Suprapubic skin (tissue), 4 donors: ENCODE data around the gene HNRNPM. TPM values are rescaled to one million over a fixed set of nuclear protein-coding genes. Genes with fewer than 3 reads are reported as not detected.

Experiments used
- DNase-seq, 2 donors: peaks; one replicate each; pipeline ENCODE4 v3.0.0-alpha.2; 2019; ENCODE audit warnings: low spot score in 2 of 2
- H3K27ac ChIP-seq: fragments of 200-600 bp; sonication (generic); one replicate; pipeline ENCODE4 v1.5.1; 2019
- H3K27me3 ChIP-seq: fragments of 200-600 bp; sonication (generic); one replicate; pipeline ENCODE4 v1.5.1; 2019
- H3K36me3 ChIP-seq: fragments of 200-600 bp; sonication (generic); one replicate; pipeline ENCODE4 v1.5.1; 2019
- H3K4me1 ChIP-seq: fragments of 200-600 bp; sonication (generic); one replicate; pipeline ENCODE4 v1.5.1; 2019
- H3K4me3 ChIP-seq: fragments of 200-600 bp; sonication (generic); one replicate; pipeline ENCODE4 v1.5.1; 2019; ENCODE audit warnings: mild to moderate bottlenecking
- H3K9me3 ChIP-seq: fragments of 200-600 bp; sonication (generic); one replicate; pipeline ENCODE4 v1.5.1; 2019
- CTCF ChIP-seq, 2 donors: fragments of 200-600 bp in 1 of 2; fragments of 450-650 bp in 1 of 2; sonication (generic) in 1 of 2; IDR thresholded peaks; one replicate each; pipeline ENCODE4 v1.5.1; 2016 to 2019; ENCODE audit warnings: antibody characterized with exemption in 2 of 2, mild to moderate bottlenecking in 1 of 2, moderate library complexity in 1 of 2
- EP300 ChIP-seq: sonication (generic); formaldehyde crosslinking; IDR thresholded peaks from one replicate; pipeline ENCODE4 v1.6.1; 2017; ENCODE audit warnings: antibody characterized with exemption
- POLR2A ChIP-seq, 2 donors: fragments of 450-650 bp; IDR thresholded peaks; one replicate each; pipeline ENCODE4 v1.6.1; 2017; ENCODE audit warnings: antibody characterized with exemption in 2 of 2, mild to moderate bottlenecking in 2 of 2, moderate library complexity in 2 of 2
- POLR2AphosphoS5 ChIP-seq, 3 donors: sonication (generic); formaldehyde crosslinking; IDR thresholded peaks; one replicate each; pipeline ENCODE4 v1.6.1; 2017; ENCODE audit warnings: antibody characterized with exemption in 3 of 3
- WGBS: methylation state at CpG from one replicate; pipeline ENCODE4 v1.1.5; 2018; 5-methylcytosine and 5-hydroxymethylcytosine counted together
- total RNA-seq, 4 donors: library from RNA; depleted of rRNA; stranded (reverse); fragments of >200 nt; gene quantifications; one replicate each; pipeline ENCODE4 v1.1.0, GENCODE V29; 2016

HNRNPM gene
- total RNA-seq, 4 donors from 2014 or later, result 85.5 to 128 (median 121) TPM

- 47% methylated on average over 6 of the region's 6 CpGs for WGBS
These were observed 60.1 kb downstream of the HNRNPM start for GRCh38 chr19:8504919-8505318.

GRCh38 chr19:8505680-8506401 is 61.1 kb downstream of the HNRNPM start:
- no peaks in the 10 kb centered on the region for H3K9me3 ChIP-seq
- H3K27ac ChIP-seq, result no peak overlapping the region
- H3K4me1 ChIP-seq, result peaks cover 23% of the 10 kb centered on the region
- peak; percentile 31 to 78 for TF ChIP-seq CTCF (IDR thresholded peaks at IDR 0.05)
- TF ChIP-seq POLR2AphosphoS5 (IDR thresholded peaks at IDR 0.05), result no peak
- H3K36me3 ChIP-seq, result peaks cover 8% of the 10 kb centered on the region
- under 1% methylated on average over 17 of the region's 56 CpGs for WGBS
- peak overlapping the region; percentile 60 for H3K4me3 ChIP-seq
- no peaks in the 10 kb centered on the region for H3K27me3 ChIP-seq
- DNase-seq, result peak in 1 of 2 donors; percentile 89

More at GRCh38 chr19:8504919-8505318, 60.1 kb downstream of the HNRNPM start:
- DNase-seq, result no peak
- Histone ChIP-seq H3K27me3 (no peaks in the 10 kb centered on the region), H3K27ac (no peak overlapping the region), H3K4me1 (peaks cover 23% of the 10 kb centered on the region), H3K4me3 (no peak overlapping the region), H3K36me3 (peaks cover 3% of the 10 kb centered on the region), H3K9me3 (no peaks in the 10 kb centered on the region)
- no peak for TF ChIP-seq CTCF (IDR thresholded peaks at IDR 0.05)
- TF ChIP-seq POLR2AphosphoS5 (IDR thresholded peaks at IDR 0.05), result no peak
- TF ChIP-seq EP300, result no peak
- TF ChIP-seq POLR2A (IDR thresholded peaks at IDR 0.05), result no peak

GRCh38 chr19:8506402-8506957 is 61.7 kb downstream of the HNRNPM start:
- H3K27ac ChIP-seq, result no peak overlapping the region
- H3K27me3 ChIP-seq, result no peaks in the 10 kb centered on the region
- TF ChIP-seq POLR2A (IDR thresholded peaks at IDR 0.05) (no peak), CTCF (IDR thresholded peaks at IDR 0.05) (no peak), POLR2AphosphoS5 (IDR thresholded peaks at IDR 0.05) (no peak), EP300 (no peak)
- no peak for DNase-seq
- peaks cover 28% of the 10 kb centered on the region for H3K4me1 ChIP-seq
- peak overlapping the region; percentile 60 for H3K4me3 ChIP-seq
- H3K36me3 ChIP-seq, result peaks cover 14% of the 10 kb centered on the region
- WGBS, result 24% methylated on average over 18 of the region's 18 CpGs
- no peaks in the 10 kb centered on the region for H3K9me3 ChIP-seq

- Histone ChIP-seq H3K27ac (no peak overlapping the region), H3K36me3 (peaks cover 14% of the 10 kb centered on the region), H3K4me1 (peaks cover 50% of the 10 kb centered on the region), H3K9me3 (no peaks in the 10 kb centered on the region), H3K27me3 (no peaks in the 10 kb centered on the region), H3K4me3 (no peak overlapping the region)
- DNase-seq, result no peak
- TF ChIP-seq POLR2A (IDR thresholded peaks at IDR 0.05), result no peak
- no peak for TF ChIP-seq EP300
- TF ChIP-seq POLR2AphosphoS5 (IDR thresholded peaks at IDR 0.05), result no peak
- TF ChIP-seq CTCF (IDR thresholded peaks at IDR 0.05), result no peak
- WGBS, result 88% methylated on average over 14 of the region's 52 CpGs
These were observed 65.9 kb downstream of the HNRNPM start for GRCh38 chr19:8510589-8511115.

GRCh38 chr19:8511573-8512101 is 66.9 kb downstream of the HNRNPM start:
- DNase-seq, result no peak
- Histone ChIP-seq H3K4me1 (peaks cover 40% of the 10 kb centered on the region), H3K27ac (peak overlapping the region; percentile 10), H3K9me3 (no peaks in the 10 kb centered on the region), H3K36me3 (peaks cover 14% of the 10 kb centered on the region), H3K27me3 (no peaks in the 10 kb centered on the region), H3K4me3 (peak overlapping the region; percentile 34)
- 63% methylated on average over 32 of the region's 45 CpGs for WGBS
- TF ChIP-seq POLR2AphosphoS5 (IDR thresholded peaks at IDR 0.05) (no peak), CTCF (IDR thresholded peaks at IDR 0.05) (no peak), POLR2A (IDR thresholded peaks at IDR 0.05) (no peak), EP300 (no peak)
